A549 treated with DMSO at 1 μM for 4 hours (cell line): ENCODE results near the gene APBA1. TPM values are rescaled to one million over a fixed set of nuclear protein-coding genes. Genes with fewer than 3 reads are reported as not detected.

ENCODE experiments used
- total RNA-seq: library from RNA; stranded (reverse); fragments of 200-300 nt; extraction: Qiagen RNA extraction; gene quantifications from 5 replicates; pipeline ENCODE4 v1.2.3, GENCODE V29; 2022; ENCODE audit warnings: low read depth

APBA1 gene
- 0.17 to 0.47 TPM (median 0.27 TPM) in 5 replicates for total RNA-seq

DNA sequence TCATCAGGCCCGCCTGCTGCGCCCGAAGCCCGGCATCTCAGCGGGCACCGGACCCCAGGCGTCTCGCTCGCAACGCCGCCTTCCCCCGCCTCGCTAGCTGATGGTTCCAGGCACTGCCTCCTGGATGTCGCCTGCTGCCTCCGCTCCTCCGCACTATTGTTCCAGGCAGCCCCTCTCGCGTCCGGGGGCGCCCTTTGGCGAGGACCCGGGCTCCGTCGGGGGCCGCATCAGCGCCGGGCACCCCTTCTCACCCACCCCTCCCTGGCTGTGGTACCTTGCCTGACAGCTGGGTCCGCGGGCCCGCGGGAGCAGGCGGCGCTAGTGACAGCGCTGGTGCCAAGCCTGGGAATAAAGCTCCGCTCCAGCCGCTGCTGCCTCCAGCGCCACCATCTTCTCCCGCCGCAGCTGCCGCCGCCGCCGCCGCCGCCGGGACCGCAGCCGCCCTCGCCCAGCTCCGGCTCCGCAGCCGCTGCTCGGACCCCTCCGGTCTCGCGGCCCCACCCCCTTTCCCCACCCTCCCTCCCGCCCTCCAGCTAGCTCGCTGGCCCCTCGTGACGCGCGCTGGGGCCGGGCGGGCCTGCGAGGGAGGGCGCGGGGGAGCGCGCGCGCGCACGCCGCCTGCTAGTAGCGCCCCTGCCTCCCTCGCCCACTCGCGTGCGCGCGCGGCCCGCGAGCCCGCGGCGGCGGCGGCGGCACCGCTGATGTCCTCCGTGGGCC lies at the start of gene APBA1:
APBA1 (minus strand) TSS at position 493 of the 717 bp plus-strand sequence.

Other genes starting within 250 kb of the APBA1 start
- 12.7 to 21.2 TPM (median 19.5 TPM) in 5 replicates for gene PTAR1, start 87.6 kb upstream of the APBA1 start, total RNA-seq
- gene CFAP95, start 148.4 kb upstream of the APBA1 start, total RNA-seq: not detected in 5 replicates